SK-N-SH treated with all-trans-retinoic acid at 6 μM for 48 hours (cell line): ENCODE results near the gene IGFBP2.

Source experiments
- ATAC-seq: fragments of 200-7000 bp; cut with Tn5 transposase; 3 replicates; pipeline ENCODE4 v1.9.1; 2020; ENCODE audit warnings: mild to moderate bottlenecking, moderate library complexity
- ARNTL ChIP-seq: fragments of 450-650 bp; formaldehyde crosslinking; IDR thresholded peaks from 2 replicates; pipeline ENCODE4 v1.5.0; 2020; ENCODE audit warnings: low read depth, mild to moderate bottlenecking, moderate library complexity, borderline replicate concordance
- BACH2 ChIP-seq: fragments of 250-450 bp; sonication (Bioruptor Pico); IDR thresholded peaks from 2 replicates; pipeline ENCODE4 v1.9.0; 2021; ENCODE audit warnings: mild to moderate bottlenecking, borderline replicate concordance
- CSDC2 ChIP-seq: fragments of 250-450 bp; sonication (Bioruptor Pico); IDR thresholded peaks from 2 replicates; pipeline ENCODE4 v1.5.0; 2020; ENCODE audit warnings: mild to moderate bottlenecking, moderate library complexity
- CSRNP3 ChIP-seq: fragments of 250-450 bp; sonication (Bioruptor Pico); IDR thresholded peaks from 2 replicates; pipeline ENCODE4 v1.5.1; 2021; ENCODE audit warnings: mild to moderate bottlenecking, moderate library complexity
- ESRRG ChIP-seq: fragments of 250-450 bp; sonication (Bioruptor Pico); IDR thresholded peaks from 2 replicates; pipeline ENCODE4 v1.6.1; 2021; ENCODE audit warnings: mild to moderate bottlenecking
- GLIS3 ChIP-seq: fragments of 250-450 bp; sonication (Bioruptor Pico); IDR thresholded peaks from 2 replicates; pipeline ENCODE4 v1.5.0; 2020; ENCODE audit warnings: mild to moderate bottlenecking, moderate library complexity
- ISL1 ChIP-seq: fragments of 250-450 bp; sonication (Bioruptor Pico); IDR thresholded peaks from 2 replicates; pipeline ENCODE4 v2.1.2; 2022; ENCODE audit warnings: mild to moderate bottlenecking, moderate library complexity
- OSR1 ChIP-seq: fragments of 250-450 bp; sonication (Bioruptor Pico); IDR thresholded peaks from 2 replicates; pipeline ENCODE4 v1.8.0; 2022; ENCODE audit warnings: moderate library complexity, mild to moderate bottlenecking, inconsistent platforms
- PATZ1 ChIP-seq: fragments of 250-450 bp; sonication (Bioruptor Pico); IDR thresholded peaks from 2 replicates; pipeline ENCODE4 v1.8.0; 2020; ENCODE audit warnings: mild to moderate bottlenecking, moderate library complexity, borderline replicate concordance
- PPARA ChIP-seq: fragments of 250-450 bp; sonication (Bioruptor Pico); IDR thresholded peaks from 2 replicates; pipeline ENCODE4 v1.5.0; 2020; ENCODE audit warnings: mild to moderate bottlenecking, borderline replicate concordance
- RARB ChIP-seq: fragments of 250-450 bp; sonication (Bioruptor Pico); IDR thresholded peaks from 2 replicates; pipeline ENCODE4 v1.8.0; 2021; ENCODE audit warnings: mild to moderate bottlenecking, moderate library complexity
- SNAI2 ChIP-seq: fragments of 250-450 bp; sonication (Bioruptor Pico); IDR thresholded peaks from 2 replicates; pipeline ENCODE4 v1.5.0; 2020; ENCODE audit warnings: mild to moderate bottlenecking, moderate library complexity
- TCF4 ChIP-seq: fragments of 250-450 bp; sonication (Bioruptor Pico); IDR thresholded peaks from 2 replicates; pipeline ENCODE4 v1.8.0; 2021; ENCODE audit warnings: mild to moderate bottlenecking, moderate library complexity, borderline replicate concordance
- TOX ChIP-seq: fragments of 250-450 bp; sonication (Bioruptor Pico); IDR thresholded peaks from 2 replicates; pipeline ENCODE4 v1.8.0; 2021; ENCODE audit warnings: mild to moderate bottlenecking, moderate library complexity, borderline replicate concordance
- ZC3H10 ChIP-seq: fragments of 250-450 bp; sonication (Bioruptor Pico); IDR thresholded peaks from 2 replicates; pipeline ENCODE4 v1.5.1; 2021; ENCODE audit warnings: mild to moderate bottlenecking, moderate library complexity
- ZFP3 ChIP-seq: fragments of 250-450 bp; sonication (Bioruptor Pico); IDR thresholded peaks from 2 replicates; pipeline ENCODE4 v1.5.0; 2020; ENCODE audit warnings: mild to moderate bottlenecking, moderate library complexity
- ZFP30 ChIP-seq: fragments of 450-650 bp; formaldehyde crosslinking; IDR thresholded peaks from 2 replicates; pipeline ENCODE4 v1.5.0; 2022; ENCODE audit warnings: mild to moderate bottlenecking, moderate library complexity
- ZNF565 ChIP-seq: fragments of 450-650 bp; formaldehyde crosslinking; conservative IDR thresholded peaks from 2 replicates; pipeline ENCODE4 v1.5.0; 2020; ENCODE audit warnings: low read depth, mild to moderate bottlenecking, moderate library complexity
- ZNF70 ChIP-seq: fragments of 450-650 bp; formaldehyde crosslinking; IDR thresholded peaks from 2 replicates; pipeline ENCODE4 v1.5.0; 2020; ENCODE audit warnings: mild to moderate bottlenecking, moderate library complexity
- ZNF8 ChIP-seq: fragments of 450-650 bp; formaldehyde crosslinking; IDR thresholded peaks from 2 replicates; pipeline ENCODE4 v1.5.0; 2020; ENCODE audit warnings: mild to moderate bottlenecking, moderate library complexity
- TF ChIP-seq, protein P1 (sequence below): fragments of 250-450 bp; sonication (Bioruptor Pico); IDR thresholded peaks from 2 replicates; pipeline ENCODE4 v1.5.1; 2020; ENCODE audit warnings: low read depth, mild to moderate bottlenecking, moderate library complexity
- TF ChIP-seq, protein P2 (sequence below): fragments of 250-450 bp; sonication (Bioruptor Pico); IDR thresholded peaks from 2 replicates; pipeline ENCODE4 v1.5.0; 2020; ENCODE audit warnings: mild to moderate bottlenecking, moderate library complexity

Gene IGFBP2

DNA sequence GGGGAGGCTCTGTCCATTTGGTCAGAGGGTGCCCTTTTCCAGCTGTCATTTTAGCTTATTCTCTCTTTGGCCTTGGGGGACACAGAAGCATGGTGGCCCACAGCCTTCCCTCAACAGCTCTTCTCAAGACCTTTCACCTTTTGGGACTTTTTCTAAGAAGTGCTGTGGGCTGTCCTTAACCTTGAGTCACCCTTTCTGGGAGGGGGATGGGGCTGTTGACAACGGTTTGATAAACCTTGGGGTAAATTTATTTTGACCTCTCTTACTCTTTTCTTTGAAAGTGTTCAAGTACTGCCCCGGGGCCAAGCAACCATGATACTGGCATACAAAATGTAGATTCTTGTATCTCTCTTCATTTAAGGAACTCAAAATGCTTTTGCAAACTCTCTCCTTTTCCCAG lies 48.5 kb downstream of the IGFBP2 start:
- TF ChIP-seq ISL1 = no peak
- TF ChIP-seq ARNTL (CRISPR knock-in tag) = no peak
- TF ChIP-seq, protein P1, sequence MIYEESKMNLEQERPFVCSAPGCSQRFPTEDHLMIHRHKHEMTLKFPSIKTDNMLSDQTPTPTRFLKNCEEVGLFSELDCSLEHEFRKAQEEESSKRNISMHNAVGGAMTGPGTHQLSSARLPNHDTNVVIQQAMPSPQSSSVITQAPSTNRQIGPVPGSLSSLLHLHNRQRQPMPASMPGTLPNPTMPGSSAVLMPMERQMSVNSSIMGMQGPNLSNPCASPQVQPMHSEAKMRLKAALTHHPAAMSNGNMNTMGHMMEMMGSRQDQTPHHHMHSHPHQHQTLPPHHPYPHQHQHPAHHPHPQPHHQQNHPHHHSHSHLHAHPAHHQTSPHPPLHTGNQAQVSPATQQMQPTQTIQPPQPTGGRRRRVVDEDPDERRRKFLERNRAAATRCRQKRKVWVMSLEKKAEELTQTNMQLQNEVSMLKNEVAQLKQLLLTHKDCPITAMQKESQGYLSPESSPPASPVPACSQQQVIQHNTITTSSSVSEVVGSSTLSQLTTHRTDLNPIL = no peak
- no peak for TF ChIP-seq TOX (CRISPR knock-in tag)
- TF ChIP-seq ZC3H10 = no peak
- TF ChIP-seq PPARA (CRISPR knock-in tag) = no peak
- TF ChIP-seq ZNF70 = no peak
- TF ChIP-seq, protein P2, sequence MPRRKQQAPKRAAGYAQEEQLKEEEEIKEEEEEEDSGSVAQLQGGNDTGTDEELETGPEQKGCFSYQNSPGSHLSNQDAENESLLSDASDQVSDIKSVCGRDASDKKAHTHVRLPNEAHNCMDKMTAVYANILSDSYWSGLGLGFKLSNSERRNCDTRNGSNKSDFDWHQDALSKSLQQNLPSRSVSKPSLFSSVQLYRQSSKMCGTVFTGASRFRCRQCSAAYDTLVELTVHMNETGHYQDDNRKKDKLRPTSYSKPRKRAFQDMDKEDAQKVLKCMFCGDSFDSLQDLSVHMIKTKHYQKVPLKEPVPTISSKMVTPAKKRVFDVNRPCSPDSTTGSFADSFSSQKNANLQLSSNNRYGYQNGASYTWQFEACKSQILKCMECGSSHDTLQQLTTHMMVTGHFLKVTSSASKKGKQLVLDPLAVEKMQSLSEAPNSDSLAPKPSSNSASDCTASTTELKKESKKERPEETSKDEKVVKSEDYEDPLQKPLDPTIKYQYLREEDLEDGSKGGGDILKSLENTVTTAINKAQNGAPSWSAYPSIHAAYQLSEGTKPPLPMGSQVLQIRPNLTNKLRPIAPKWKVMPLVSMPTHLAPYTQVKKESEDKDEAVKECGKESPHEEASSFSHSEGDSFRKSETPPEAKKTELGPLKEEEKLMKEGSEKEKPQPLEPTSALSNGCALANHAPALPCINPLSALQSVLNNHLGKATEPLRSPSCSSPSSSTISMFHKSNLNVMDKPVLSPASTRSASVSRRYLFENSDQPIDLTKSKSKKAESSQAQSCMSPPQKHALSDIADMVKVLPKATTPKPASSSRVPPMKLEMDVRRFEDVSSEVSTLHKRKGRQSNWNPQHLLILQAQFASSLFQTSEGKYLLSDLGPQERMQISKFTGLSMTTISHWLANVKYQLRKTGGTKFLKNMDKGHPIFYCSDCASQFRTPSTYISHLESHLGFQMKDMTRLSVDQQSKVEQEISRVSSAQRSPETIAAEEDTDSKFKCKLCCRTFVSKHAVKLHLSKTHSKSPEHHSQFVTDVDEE (CRISPR knock-in tag) = no peak
- TF ChIP-seq ZNF565 (CRISPR knock-in tag) = no peak
- TF ChIP-seq TCF4 = no peak
- TF ChIP-seq OSR1 (CRISPR knock-in tag) = no peak
- TF ChIP-seq ZFP30 (CRISPR knock-in tag) = no peak
- TF ChIP-seq ESRRG (CRISPR knock-in tag) = no peak
- TF ChIP-seq ZNF8 (CRISPR knock-in tag) = no peak
- no peak for TF ChIP-seq CSRNP3 (CRISPR knock-in tag)
- no peak for TF ChIP-seq RARB (CRISPR knock-in tag)
- no peak for TF ChIP-seq PATZ1 (CRISPR knock-in tag)
- no peak for TF ChIP-seq SNAI2 (CRISPR knock-in tag)
- no peak for TF ChIP-seq BACH2
- TF ChIP-seq GLIS3 (CRISPR knock-in tag) = no peak
- ATAC-seq = no peak

DNA sequence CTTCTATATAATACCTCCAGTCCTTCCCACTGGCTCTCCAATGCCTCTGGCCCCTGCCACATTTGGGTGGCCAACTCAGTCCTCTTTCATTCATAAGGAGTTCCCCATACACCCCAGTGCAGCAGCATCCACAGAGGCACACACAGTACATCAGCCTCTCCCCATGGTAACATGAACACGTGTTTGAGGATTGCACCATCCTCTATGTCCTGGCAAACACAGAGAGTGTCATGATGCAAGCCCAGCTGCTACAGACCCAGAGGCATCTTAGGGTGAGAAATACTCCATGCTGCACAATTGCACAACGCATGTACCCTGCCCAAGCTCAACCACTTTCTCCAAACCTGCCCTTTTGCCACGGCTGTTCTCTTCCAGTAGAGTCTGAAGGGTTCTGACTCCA lies 50.6 kb downstream of the IGFBP2 start:
- ATAC-seq = no peak
- TF ChIP-seq ZNF8 (CRISPR knock-in tag) (no peak), TOX (CRISPR knock-in tag) (no peak), PATZ1 (CRISPR knock-in tag) (no peak), ARNTL (CRISPR knock-in tag) (no peak), ESRRG (CRISPR knock-in tag) (no peak), CSDC2 (CRISPR knock-in tag) (no peak), TCF4 (no peak), ISL1 (no peak), SNAI2 (CRISPR knock-in tag) (no peak), ZFP3 (CRISPR knock-in tag) (no peak), ZFP30 (CRISPR knock-in tag) (no peak), ZNF70 (no peak), PPARA (CRISPR knock-in tag) (no peak), RARB (CRISPR knock-in tag) (no peak), ZNF565 (CRISPR knock-in tag) (no peak), ZC3H10 (no peak), CSRNP3 (CRISPR knock-in tag) (no peak)
- TF ChIP-seq, protein P2 (CRISPR knock-in tag) = no peak
- TF ChIP-seq, protein P1 = no peak
